Subcutaneous abdominal adipose tissue (tissue), 5 donors: ENCODE data around the gene PLPP4.

Experiments
- H3K27ac ChIP-seq: one replicate; pipeline ENCODE4 v1.7.0; 2013; ENCODE audit warnings: low read depth, mild to moderate bottlenecking, inconsistent platforms, low read length, moderate library complexity
- H3K27me3 ChIP-seq, 5 donors: one replicate each; pipeline ENCODE4 v1.7.0; 2013; ENCODE audit warnings: low read length in 5 of 5, inconsistent platforms in 1 of 5; ENCODE audit not compliant: control insufficient read depth in 5 of 5, insufficient read depth in 4 of 5
- H3K36me3 ChIP-seq, 5 donors: one replicate each; pipeline ENCODE4 v1.7.0; 2013; ENCODE audit warnings: low read length in 5 of 5; ENCODE audit not compliant: control insufficient read depth in 5 of 5, insufficient read depth in 5 of 5
- H3K4me1 ChIP-seq, 5 donors: one replicate each; pipeline ENCODE4 v1.7.0; 2013; ENCODE audit warnings: low read length in 5 of 5, mild to moderate bottlenecking in 3 of 5, moderate library complexity in 1 of 5; ENCODE audit not compliant: control insufficient read depth in 5 of 5, insufficient read depth in 5 of 5
- H3K4me3 ChIP-seq, 5 donors: one replicate each; pipeline ENCODE4 v1.7.0; 2013; ENCODE audit warnings: low read length in 5 of 5, low read depth in 1 of 5
- H3K9ac ChIP-seq, 5 donors: one replicate each; pipeline ENCODE4 v1.7.0; 2013; ENCODE audit warnings: low read length in 5 of 5, mild to moderate bottlenecking in 4 of 5, moderate library complexity in 3 of 5
- H3K9me3 ChIP-seq, 5 donors: one replicate each; pipeline ENCODE4 v1.7.0; 2013; ENCODE audit warnings: low read length in 5 of 5; ENCODE audit not compliant: control insufficient read depth in 5 of 5
- donor health status: healthy.
- donor health status: healthy.
- donor health status: healthy.
- donor health status: healthy.
- donor health status: healthy.

The PLPP4 gene

GRCh38 chr10:120632942-120633341 is 175.9 kb downstream of the PLPP4 start:
- Histone ChIP-seq H3K9ac (no peak overlapping the region), H3K4me1 (no peaks in the 10 kb centered on the region), H3K36me3 (no peaks in the 10 kb centered on the region), H3K9me3 (peaks cover 0 to 9% (median 0%) of the 10 kb centered on the region in 5 donors), H3K4me3 (no peak overlapping the region), H3K27me3 (no peaks in the 10 kb centered on the region), H3K27ac (no peak overlapping the region)

- no peaks in the 10 kb centered on the region for H3K9me3 ChIP-seq
- H3K4me1 ChIP-seq = no peaks in the 10 kb centered on the region
- no peak overlapping the region for H3K4me3 ChIP-seq
- H3K27me3 ChIP-seq = no peaks in the 10 kb centered on the region
- no peak overlapping the region for H3K27ac ChIP-seq
- no peak overlapping the region for H3K9ac ChIP-seq
- H3K36me3 ChIP-seq = no peaks in the 10 kb centered on the region
These were observed 177.6 kb downstream of the PLPP4 start for GRCh38 chr10:120634659-120635058.
